Mesendoderm (in vitro differentiated cells): ENCODE measurements around the gene AMN.

Experiments used
- DNase-seq: peaks from one replicate; pipeline ENCODE4 v3.0.0; 2013
- H2AK5ac ChIP-seq: 2 replicates; pipeline ENCODE4 v1.6.1; 2013; ENCODE audit warnings: low read length, inconsistent platforms
- H2BK120ac ChIP-seq: 2 replicates; pipeline ENCODE4 v1.6.1; 2013; ENCODE audit warnings: low read depth, mild to moderate bottlenecking, low read length, moderate library complexity, mixed read lengths
- H2BK15ac ChIP-seq: replicated peaks from 2 replicates; pipeline ENCODE4 v1.6.1; 2013; ENCODE audit warnings: low read depth, mild to moderate bottlenecking, moderate library complexity
- H2BK5ac ChIP-seq: 2 replicates; pipeline ENCODE4 v1.6.1; 2013; ENCODE audit warnings: low read length, inconsistent platforms
- H3K18ac ChIP-seq: 2 replicates; pipeline ENCODE4 v1.6.1; 2013; ENCODE audit warnings: mild to moderate bottlenecking, low read length, mixed read lengths
- H3K23ac ChIP-seq: one replicate; pipeline ENCODE4 v1.6.1; 2013; ENCODE audit warnings: low read length
- H3K27ac ChIP-seq: 2 replicates; pipeline ENCODE4 v1.5.1; 2013; ENCODE audit warnings: low read depth, mild to moderate bottlenecking, inconsistent platforms, low read length, moderate library complexity
- H3K27me3 ChIP-seq: 2 replicates; pipeline ENCODE4 v1.6.1; 2013; ENCODE audit warnings: low read length, control low read depth, mild to moderate bottlenecking, inconsistent platforms; ENCODE audit not compliant: insufficient read depth, poor library complexity
- H3K36me3 ChIP-seq: 2 replicates; pipeline ENCODE4 v1.6.1; 2013; ENCODE audit warnings: low read length, inconsistent platforms; ENCODE audit not compliant: control insufficient read depth, insufficient read depth
- H3K4ac ChIP-seq: one replicate; pipeline ENCODE4 v1.6.1; 2013; ENCODE audit warnings: low read depth, mild to moderate bottlenecking, low read length, moderate library complexity
- H3K4me1 ChIP-seq: 2 replicates; pipeline ENCODE4 v1.6.1; 2013; ENCODE audit warnings: low read depth, low read length, inconsistent platforms; ENCODE audit not compliant: control insufficient read depth
- H3K4me2 ChIP-seq: 2 replicates; pipeline ENCODE4 v1.6.1; 2013; ENCODE audit warnings: low read length
- H3K4me3 ChIP-seq: 2 replicates; pipeline ENCODE4 v1.5.1; 2013; ENCODE audit warnings: mild to moderate bottlenecking, low read length
- H3K56ac ChIP-seq: one replicate; pipeline ENCODE4 v1.6.1; 2013; ENCODE audit warnings: low read length
- H3K79me1 ChIP-seq: 2 replicates; pipeline ENCODE4 v1.6.1; 2013; ENCODE audit warnings: low read length, inconsistent platforms
- H3K79me2 ChIP-seq: 2 replicates; pipeline ENCODE4 v1.6.1; 2013; ENCODE audit warnings: mild to moderate bottlenecking, low read length; ENCODE audit not compliant: control insufficient read depth, insufficient read depth
- H3K9ac ChIP-seq: 2 replicates; pipeline ENCODE4 v1.6.1; 2013; ENCODE audit warnings: low read length, inconsistent platforms
- H4K5ac ChIP-seq: one replicate; pipeline ENCODE4 v1.6.1; 2013; ENCODE audit warnings: low read length
- H4K8ac ChIP-seq: one replicate; pipeline ENCODE4 v1.6.1; 2013; ENCODE audit warnings: low read depth, mild to moderate bottlenecking, control low read depth, low read length, moderate library complexity
- WGBS: extraction: QIAGEN DNeasy Blood & Tissue Kit; methylation state at CpG from one replicate; pipeline ENCODE4 v1.1.7; 2013; ENCODE audit warnings: low lambda C conversion rate, missing lambda C conversion rate; ENCODE audit not compliant: insufficient coverage; ENCODE audit errors: extremely low coverage; 5-methylcytosine and 5-hydroxymethylcytosine counted together

AMN gene

DNA sequence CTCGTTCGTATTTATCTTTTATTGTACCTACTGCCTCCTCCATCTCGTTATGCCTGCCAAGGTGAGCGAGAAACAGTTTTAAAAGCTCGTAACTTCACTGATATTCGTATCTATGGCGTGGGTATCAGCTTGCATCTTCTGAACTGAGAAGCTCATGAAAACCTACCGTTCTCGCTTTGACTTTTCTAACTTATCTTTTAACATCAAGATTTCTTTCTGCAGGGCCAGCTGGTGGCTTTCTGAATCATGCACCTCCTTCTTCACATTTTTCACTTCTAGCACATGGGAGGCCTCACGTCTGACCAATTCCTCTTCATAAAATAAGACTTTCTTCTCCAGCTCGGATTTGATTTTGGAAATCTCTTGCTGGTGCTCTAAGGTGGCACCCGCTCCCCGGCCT lies 45.8 kb downstream of the AMN start:
- WGBS: no CpG with 5 or more reads among the region's 13 CpGs
- H2AK5ac ChIP-seq: no peak overlapping the region

GRCh38 chr14:102969060-102969791 lies 46.8 kb downstream of the AMN start:
- Histone ChIP-seq H3K79me2 (no peaks in the 10 kb centered on the region), H3K9ac (no peak overlapping the region)
- no CpG with 5 or more reads among the region's 26 CpGs for WGBS

More for the DNA sequence above, 45.8 kb downstream of the AMN start:
- Histone ChIP-seq H3K4me3 (no peak overlapping the region), H3K79me1 (no peaks in the 10 kb centered on the region), H2BK120ac (no peak overlapping the region), H3K18ac (no peak overlapping the region), H3K79me2 (no peaks in the 10 kb centered on the region), H4K8ac (no peak overlapping the region), H3K4ac (no peak overlapping the region), H3K4me1 (no peaks in the 10 kb centered on the region), H2BK15ac (no peak overlapping the region), H3K4me2 (no peak overlapping the region), H3K23ac (no peak overlapping the region), H2BK5ac (no peak overlapping the region), H3K56ac (no peak overlapping the region), H4K5ac (no peak overlapping the region), H3K27ac (no peak overlapping the region), H3K27me3 (no peaks in the 10 kb centered on the region), H3K36me3 (peaks cover 18% of the 10 kb centered on the region), H3K9ac (no peak overlapping the region)
- no peak for DNase-seq

DNA sequence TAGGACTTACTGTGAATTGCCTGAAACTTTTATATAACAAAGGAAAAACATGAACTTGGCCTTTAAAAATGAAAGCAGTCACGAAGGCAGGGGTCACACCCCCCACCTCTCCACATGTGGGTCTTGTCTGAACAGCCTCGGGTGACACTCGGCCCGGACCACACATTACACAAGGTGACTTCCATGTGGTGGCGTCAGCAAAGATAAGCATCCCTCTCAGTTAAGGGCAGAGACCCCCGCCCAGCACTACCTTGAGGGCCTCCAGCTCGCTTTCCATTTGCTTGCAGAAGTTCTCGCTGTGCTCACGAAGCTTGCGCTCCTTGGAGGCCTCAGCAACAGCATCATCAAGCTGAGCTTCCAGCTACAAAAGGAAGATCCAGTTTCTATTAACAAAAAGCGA lies 47.4 kb downstream of the AMN start:
- Histone ChIP-seq H3K36me3 (peaks cover 12% of the 10 kb centered on the region), H2AK5ac (no peak overlapping the region)

More at GRCh38 chr14:102969060-102969791, 46.8 kb downstream of the AMN start:
- no peak overlapping the region for H3K4ac ChIP-seq
- no peaks in the 10 kb centered on the region for H3K79me1 ChIP-seq
- H2BK120ac ChIP-seq: no peak overlapping the region
- H3K18ac ChIP-seq: no peak overlapping the region
- H3K4me2 ChIP-seq: no peak overlapping the region
- DNase-seq: no peak
- H2AK5ac ChIP-seq: no peak overlapping the region
- H3K36me3 ChIP-seq: peaks cover 14% of the 10 kb centered on the region
- no peak overlapping the region for H3K4me3 ChIP-seq
- H4K8ac ChIP-seq: no peak overlapping the region
- H2BK5ac ChIP-seq: no peak overlapping the region
- no peaks in the 10 kb centered on the region for H3K4me1 ChIP-seq
- H3K27me3 ChIP-seq: no peaks in the 10 kb centered on the region
- no peak overlapping the region for H3K56ac ChIP-seq
- H3K23ac ChIP-seq: no peak overlapping the region
- no peak overlapping the region for H3K27ac ChIP-seq
- H4K5ac ChIP-seq: no peak overlapping the region
- no peak overlapping the region for H2BK15ac ChIP-seq

DNA sequence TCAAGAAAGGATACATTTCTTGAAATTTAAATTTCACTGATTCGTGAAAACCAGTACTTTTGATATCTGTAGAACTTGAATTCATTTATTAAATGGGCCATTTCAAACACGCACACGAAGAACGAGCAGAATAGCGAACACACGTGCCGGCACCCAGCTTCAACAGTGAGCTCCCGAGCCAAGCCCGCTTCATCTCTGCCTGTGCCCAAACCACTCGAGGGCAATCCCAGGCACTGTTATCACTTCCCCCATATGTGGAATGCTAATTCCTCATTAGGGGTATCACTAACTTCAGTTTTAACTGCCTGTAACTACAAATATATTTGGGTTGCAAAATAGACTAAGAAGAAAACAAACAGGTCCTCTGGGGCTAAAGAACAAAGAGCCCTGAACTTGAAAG lies 48.0 kb downstream of the AMN start:
- Histone ChIP-seq H3K4me2 (no peak overlapping the region), H3K56ac (no peak overlapping the region), H4K5ac (no peak overlapping the region), H3K4ac (no peak overlapping the region), H2BK5ac (no peak overlapping the region), H3K27ac (no peak overlapping the region), H2BK120ac (no peak overlapping the region), H2AK5ac (no peak overlapping the region), H4K8ac (no peak overlapping the region), H3K9ac (no peak overlapping the region), H3K4me1 (no peaks in the 10 kb centered on the region), H3K79me1 (no peaks in the 10 kb centered on the region), H3K4me3 (no peak overlapping the region), H3K27me3 (no peaks in the 10 kb centered on the region), H3K23ac (no peak overlapping the region), H3K36me3 (peaks cover 12% of the 10 kb centered on the region), H3K18ac (no peak overlapping the region), H2BK15ac (no peak overlapping the region), H3K79me2 (no peaks in the 10 kb centered on the region)
- no CpG with 5 or more reads among the region's 10 CpGs for WGBS
- DNase-seq: no peak

More for the DNA sequence above, 47.4 kb downstream of the AMN start:
- H3K4me3 ChIP-seq: no peak overlapping the region
- H4K5ac ChIP-seq: no peak overlapping the region
- WGBS: no CpG with 5 or more reads among the region's 11 CpGs
- no peak overlapping the region for H3K18ac ChIP-seq
- no peak overlapping the region for H4K8ac ChIP-seq
- no peak overlapping the region for H3K56ac ChIP-seq
- no peaks in the 10 kb centered on the region for H3K79me1 ChIP-seq
- H2BK120ac ChIP-seq: no peak overlapping the region
- no peak overlapping the region for H3K27ac ChIP-seq
- H3K23ac ChIP-seq: no peak overlapping the region
- no peak overlapping the region for H3K4me2 ChIP-seq
- H3K4me1 ChIP-seq: no peaks in the 10 kb centered on the region
- H3K4ac ChIP-seq: no peak overlapping the region
- H3K27me3 ChIP-seq: no peaks in the 10 kb centered on the region
- no peak overlapping the region for H2BK5ac ChIP-seq
- DNase-seq: no peak
- no peak overlapping the region for H3K9ac ChIP-seq
- no peak overlapping the region for H2BK15ac ChIP-seq
- no peaks in the 10 kb centered on the region for H3K79me2 ChIP-seq

- Histone ChIP-seq H3K18ac (no peak overlapping the region), H3K4me3 (no peak overlapping the region), H4K8ac (no peak overlapping the region), H3K36me3 (peaks cover 10% of the 10 kb centered on the region), H2BK5ac (no peak overlapping the region), H3K27ac (no peak overlapping the region), H4K5ac (no peak overlapping the region), H2AK5ac (no peak overlapping the region), H3K4ac (no peak overlapping the region), H2BK120ac (no peak overlapping the region), H3K27me3 (no peaks in the 10 kb centered on the region), H2BK15ac (no peak overlapping the region), H3K56ac (no peak overlapping the region), H3K9ac (no peak overlapping the region), H3K4me1 (no peaks in the 10 kb centered on the region), H3K4me2 (no peak overlapping the region), H3K79me2 (no peaks in the 10 kb centered on the region), H3K23ac (no peak overlapping the region), H3K79me1 (no peaks in the 10 kb centered on the region)
- no peak for DNase-seq
- WGBS: no CpG with 5 or more reads among the region's 9 CpGs
Measured at GRCh38 chr14:102971314-102971713, 48.9 kb downstream of the AMN start.
